A549 (cell line): ENCODE data around the gene TMEM170A. TPM values are rescaled to one million over a fixed set of nuclear protein-coding genes. Genes with fewer than 3 reads are reported as not detected.

ENCODE experiments used
- ATAC-seq, 2 experiments: fragments of 200-7000 bp in 1 of 2; fragments of >200 bp in 1 of 2; cut with Nextera tagmentation in 1 of 2; cut with Tn5 transposase in 1 of 2; 3 replicates each; pipeline versions ENCODE4 v1.8.0 to v1.9.1; 2018 to 2020; ENCODE audit warnings: mild to moderate bottlenecking in 1 of 2, moderate library complexity in 1 of 2
- CTCF ChIA-PET: fragments of 300-600 bp; sonication (Branson Sonifier 250); formaldehyde crosslinking; extraction: SDS; loops from one replicate; lab custom pipeline; 2021; ENCODE audit warnings: antibody characterized with exemption, inconsistent platforms; lab: Yijun Ruan, JAX
- POLR2A ChIA-PET: fragments of 350-600 bp; formaldehyde crosslinking; extraction: SDS; loops from one replicate; lab custom pipeline; 2021; ENCODE audit warnings: antibody characterized with exemption, inconsistent platforms; lab: Yijun Ruan, JAX
- DNase-seq, 2 experiments: peaks; one replicate each; pipeline versions ENCODE4 v3.0.0 to v3.0.0-alpha.2; 2011 to 2016; ENCODE audit warnings: low read depth in 1 of 2, low spot score in 1 of 2
- FAIRE-seq: peaks from 2 replicates; lab custom pipeline; 2011; peaks lifted over from hg19 to GRCh38; lab: Jason Lieb, UNC
- H3K27ac ChIP-seq, 2 experiments: fragments of >200 bp; sonication (Bioruptor Twin); formaldehyde crosslinking; 3 replicates each; pipeline ENCODE4 v1.5.1; 2016 to 2017
- H3K4me1 ChIP-seq: fragments of >200 bp; sonication (Bioruptor Twin); formaldehyde crosslinking; 3 replicates; pipeline ENCODE4 v1.6.1; 2016
- H3K4me2 ChIP-seq: fragments of >200 bp; sonication (Bioruptor Twin); formaldehyde crosslinking; 3 replicates; pipeline ENCODE4 v1.6.1; 2016
- H3K4me3 ChIP-seq: fragments of >200 bp; sonication (Bioruptor Twin); formaldehyde crosslinking; 3 replicates; pipeline ENCODE4 v1.5.1; 2016
- H3K9me3 ChIP-seq: fragments of >200 bp; sonication (Bioruptor Twin); formaldehyde crosslinking; 3 replicates; pipeline ENCODE4 v1.6.1; 2016
- BHLHE40 ChIP-seq: IDR thresholded peaks from 2 replicates; pipeline ENCODE4 v1.6.1; 2012; ENCODE audit warnings: low read depth, low read length, inconsistent platforms
- CBX2 ChIP-seq: fragments of 200-600 bp; sonication (generic); IDR thresholded peaks from 2 replicates; pipeline ENCODE4 v1.6.1; 2016; ENCODE audit warnings: low read depth, mild to moderate bottlenecking, borderline replicate concordance
- CHD2 ChIP-seq: fragments of 150-350 bp; IDR thresholded peaks from 2 replicates; pipeline ENCODE4 v1.6.1; 2014; ENCODE audit warnings: low read length; ENCODE audit not compliant: partially characterized antibody
- EHF ChIP-seq: fragments of 250-450 bp; sonication (Bioruptor Pico); IDR thresholded peaks from 2 replicates; pipeline ENCODE4 v1.5.0; 2020; ENCODE audit warnings: mild to moderate bottlenecking
- EP300 ChIP-seq, 2 experiments: fragments of >200 bp; sonication (Bioruptor Twin); formaldehyde crosslinking; IDR thresholded peaks; 2 replicates in 1 of 2; 3 replicates in 1 of 2; pipeline ENCODE4 v1.6.1; 2016 to 2017
- FOSL2 ChIP-seq, 2 experiments: fragments of 450-650 bp in 1 of 2; fragments of >200 bp in 1 of 2; sonication (Bioruptor Twin) in 1 of 2; formaldehyde crosslinking; IDR thresholded peaks; 2 replicates each; pipeline versions ENCODE4 v1.5.0 to v1.6.1; 2016 to 2020; ENCODE audit warnings: mild to moderate bottlenecking in 1 of 2, moderate library complexity in 1 of 2
- GATA3 ChIP-seq: IDR thresholded peaks from 2 replicates; pipeline ENCODE4 v1.6.1; 2012; ENCODE audit warnings: borderline replicate concordance
- HMGXB4 ChIP-seq: fragments of 250-450 bp; sonication (Bioruptor Pico); IDR thresholded peaks from 2 replicates; pipeline ENCODE4 v1.5.0; 2021; ENCODE audit warnings: mild to moderate bottlenecking, moderate library complexity, borderline replicate concordance
- HOXB5 ChIP-seq: fragments of 250-450 bp; sonication (Bioruptor Pico); IDR thresholded peaks from 2 replicates; pipeline ENCODE4 v1.5.0; 2020; ENCODE audit warnings: mild to moderate bottlenecking, moderate library complexity
- JUNB ChIP-seq: fragments of >200 bp; sonication (Bioruptor Twin); formaldehyde crosslinking; IDR thresholded peaks from 2 replicates; pipeline ENCODE4 v1.6.1; 2016
- KDM1A ChIP-seq: fragments of 200-600 bp; sonication (generic); IDR thresholded peaks from 2 replicates; pipeline ENCODE4 v1.6.1; 2016; ENCODE audit warnings: low read depth, mild to moderate bottlenecking
- KDM5A ChIP-seq: fragments of 200-600 bp; sonication (generic); IDR thresholded peaks from 2 replicates; pipeline ENCODE4 v1.6.1; 2016; ENCODE audit warnings: antibody characterized with exemption, mild to moderate bottlenecking
- MAZ ChIP-seq: fragments of 150-350 bp; IDR thresholded peaks from 2 replicates; pipeline ENCODE4 v1.6.1; 2014; ENCODE audit warnings: antibody characterized with exemption, low read depth, low read length, borderline replicate concordance
- NPAS2 ChIP-seq: fragments of 250-450 bp; sonication (Bioruptor Pico); IDR thresholded peaks from 2 replicates; pipeline ENCODE4 v1.8.0; 2022; ENCODE audit warnings: mild to moderate bottlenecking, moderate library complexity, borderline replicate concordance
- POLR2A ChIP-seq: IDR thresholded peaks from 2 replicates; pipeline ENCODE4 v1.6.1; 2012; ENCODE audit warnings: mild to moderate bottlenecking, low read length
- REST ChIP-seq: fragments of 200-600 bp; sonication (generic); IDR thresholded peaks from 2 replicates; pipeline ENCODE4 v1.6.1; 2016; ENCODE audit warnings: antibody characterized with exemption, mild to moderate bottlenecking, moderate library complexity
- SMC3 ChIP-seq: fragments of >200 bp; sonication (Bioruptor Twin); formaldehyde crosslinking; IDR thresholded peaks from 3 replicates; pipeline ENCODE4 v1.6.1; 2018; ENCODE audit warnings: inconsistent platforms
- TFCP2L1 ChIP-seq: fragments of 250-450 bp; sonication (Bioruptor Pico); IDR thresholded peaks from 2 replicates; pipeline ENCODE4 v1.5.0; 2021; ENCODE audit warnings: mild to moderate bottlenecking
- TP53 ChIP-seq: fragments of 250-450 bp; sonication (Bioruptor Pico); IDR thresholded peaks from 2 replicates; pipeline ENCODE4 v1.5.0; 2021; ENCODE audit warnings: mild to moderate bottlenecking, moderate library complexity
- ZNF302 ChIP-seq: fragments of 250-450 bp; sonication (Bioruptor Pico); IDR thresholded peaks from 2 replicates; pipeline ENCODE4 v1.9.0; 2021; ENCODE audit warnings: inconsistent platforms, mild to moderate bottlenecking, moderate library complexity
- WGBS: methylation state at CpG from one replicate; pipeline ENCODE4 v1.1.6; 2017; ENCODE audit errors: missing lambda C conversion rate; 5-methylcytosine and 5-hydroxymethylcytosine counted together
- polyA plus RNA-seq, 4 experiments: library from polyadenylated mRNA; depleted of rRNA in 3 of 4; stranded (reverse); fragments of >200 nt; fragmentation: RNase III in 1 of 4; extraction: RNeasy Plus Mini Kit Qiagen cat#74134 plus additional on column Dnase treatment in 1 of 4; gene quantifications; 2 replicates in 3 of 4; 3 replicates in 1 of 4; pipeline ENCODE4 v1.2.3, GENCODE V29; 2011 to 2017
- TF ChIP-seq, protein P1 (sequence below): fragments of 450-650 bp; IDR thresholded peaks from 2 replicates; pipeline ENCODE4 v1.6.1; 2014; ENCODE audit warnings: antibody characterized with exemption
- TF ChIP-seq, protein P2 (sequence below): IDR thresholded peaks from 2 replicates; pipeline ENCODE4 v1.6.1; 2012
- TF ChIP-seq, protein P3 (sequence below): IDR thresholded peaks from 2 replicates; pipeline ENCODE4 v1.6.1; 2012

Gene TMEM170A
- polyA plus RNA-seq, 2 of the 4 experiments (the other 2 are of a cell fraction): 13.9 to 21.7 TPM

GRCh38 chr16:75416904-75417565 lies 47.5 kb downstream of the TMEM170A start (continued):
- TF ChIP-seq ZNF302 (CRISPR knock-in tag) (no peak), SMC3 (no peak), HOXB5 (no peak)

DNA sequence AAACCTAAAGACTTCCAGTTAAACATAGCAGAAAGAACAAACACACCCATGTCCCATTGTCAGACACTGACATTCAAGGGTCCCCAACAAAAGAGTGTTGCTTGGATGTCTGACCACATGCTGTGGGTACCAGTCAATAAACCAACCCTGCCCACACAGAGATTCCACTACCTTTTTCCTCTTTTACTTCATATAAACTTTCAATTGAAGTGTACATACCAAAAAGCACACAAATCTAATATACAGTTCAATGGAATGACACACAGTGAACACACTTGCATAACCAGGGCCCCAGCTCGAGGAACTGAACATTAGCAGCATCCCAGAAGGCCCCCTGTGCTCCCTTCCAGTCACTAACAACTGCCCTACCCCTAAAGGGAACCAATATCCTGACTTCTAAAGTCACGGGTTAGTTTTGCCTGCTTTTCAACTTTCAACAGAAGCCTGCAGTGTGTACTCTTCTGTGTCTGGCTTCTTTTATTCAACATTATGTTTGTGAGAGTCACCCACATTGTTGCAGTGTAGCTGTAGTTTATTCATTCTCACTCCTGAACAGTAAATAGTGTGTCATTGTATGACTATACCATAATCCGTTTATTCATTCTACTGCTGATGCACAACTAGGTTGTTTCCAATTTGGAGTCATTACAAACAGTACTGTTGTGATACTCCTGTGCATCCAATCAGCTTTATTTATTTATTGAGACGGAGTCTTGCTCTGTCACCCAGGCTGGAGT lies 49.2 kb downstream of the TMEM170A start:
- Histone ChIP-seq H3K27ac (no peak overlapping the region), H3K4me3 (no peak overlapping the region), H3K4me1 (no peaks in the 10 kb centered on the region), H3K9me3 (no peaks in the 10 kb centered on the region), H3K4me2 (no peak overlapping the region)
- POLR2A ChIA-PET: no interaction called here
- ATAC-seq (no peak), FAIRE-seq (no peak), DNase-seq (no peak)
- no peak for TF ChIP-seq CHD2
- no peak for TF ChIP-seq TP53 (CRISPR knock-in tag)
- TF ChIP-seq EP300 (IDR thresholded peaks at IDR 0.05): no peak
- TF ChIP-seq, protein P1, sequence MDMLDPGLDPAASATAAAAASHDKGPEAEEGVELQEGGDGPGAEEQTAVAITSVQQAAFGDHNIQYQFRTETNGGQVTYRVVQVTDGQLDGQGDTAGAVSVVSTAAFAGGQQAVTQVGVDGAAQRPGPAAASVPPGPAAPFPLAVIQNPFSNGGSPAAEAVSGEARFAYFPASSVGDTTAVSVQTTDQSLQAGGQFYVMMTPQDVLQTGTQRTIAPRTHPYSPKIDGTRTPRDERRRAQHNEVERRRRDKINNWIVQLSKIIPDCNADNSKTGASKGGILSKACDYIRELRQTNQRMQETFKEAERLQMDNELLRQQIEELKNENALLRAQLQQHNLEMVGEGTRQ: no peak
- TF ChIP-seq HMGXB4 (CRISPR knock-in tag): no peak
- no peak for TF ChIP-seq MAZ
- no peak for TF ChIP-seq EHF
- WGBS: 70% methylated on average over 4 of the region's 4 CpGs
- CTCF ChIA-PET: interaction anchor here (0.5 to 1.4 kb wide), 4 partner anchors 11 to 216 kb away, joined by 3 to 6 read pairs (median 3); no protein-coding TSS in a partner anchor

DNA sequence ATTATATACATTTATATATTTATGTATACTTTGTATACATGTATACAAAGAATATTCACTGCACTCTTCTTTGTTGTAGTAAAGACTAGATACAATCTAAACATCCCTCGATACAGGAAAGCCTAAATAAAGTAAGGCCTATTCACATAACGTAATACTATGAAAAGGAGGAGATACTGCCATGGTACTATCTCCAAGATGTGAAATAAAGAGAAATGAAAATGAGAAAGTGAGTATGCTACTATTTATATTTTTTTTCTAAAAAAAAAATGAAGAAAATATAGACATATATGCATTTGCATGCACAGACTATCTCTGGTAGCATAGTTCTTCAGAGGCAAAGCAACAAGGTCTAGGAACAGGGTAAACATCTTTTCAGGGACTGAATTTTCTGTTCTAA lies 50.5 kb downstream of the TMEM170A start:
- CTCF ChIA-PET: no interaction called here
- DNase-seq (no peak), ATAC-seq (no peak), FAIRE-seq (no peak)
- Histone ChIP-seq H3K27ac (no peak overlapping the region), H3K4me2 (no peak overlapping the region), H3K9me3 (no peaks in the 10 kb centered on the region), H3K4me3 (no peak overlapping the region), H3K4me1 (no peaks in the 10 kb centered on the region)
- 88% methylated on average over 2 of the region's 2 CpGs for WGBS
- POLR2A ChIA-PET: no interaction called here
- TF ChIP-seq CBX2 (no peak), MAZ (no peak), BHLHE40 (no peak), POLR2A (no peak), NPAS2 (CRISPR knock-in tag) (no peak), HOXB5 (no peak), REST (no peak), FOSL2 (IDR thresholded peaks at IDR 0.05) (no peak), FOSL2 (CRISPR knock-in tag; IDR thresholded peaks at IDR 0.05) (no peak), TP53 (CRISPR knock-in tag) (no peak), GATA3 (no peak), KDM5A (no peak), HMGXB4 (CRISPR knock-in tag) (no peak), TFCP2L1 (CRISPR knock-in tag) (no peak), KDM1A (no peak), JUNB (no peak)
- TF ChIP-seq, protein P2, sequence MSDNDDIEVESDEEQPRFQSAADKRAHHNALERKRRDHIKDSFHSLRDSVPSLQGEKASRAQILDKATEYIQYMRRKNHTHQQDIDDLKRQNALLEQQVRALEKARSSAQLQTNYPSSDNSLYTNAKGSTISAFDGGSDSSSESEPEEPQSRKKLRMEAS: no peak
- TF ChIP-seq, protein P3, sequence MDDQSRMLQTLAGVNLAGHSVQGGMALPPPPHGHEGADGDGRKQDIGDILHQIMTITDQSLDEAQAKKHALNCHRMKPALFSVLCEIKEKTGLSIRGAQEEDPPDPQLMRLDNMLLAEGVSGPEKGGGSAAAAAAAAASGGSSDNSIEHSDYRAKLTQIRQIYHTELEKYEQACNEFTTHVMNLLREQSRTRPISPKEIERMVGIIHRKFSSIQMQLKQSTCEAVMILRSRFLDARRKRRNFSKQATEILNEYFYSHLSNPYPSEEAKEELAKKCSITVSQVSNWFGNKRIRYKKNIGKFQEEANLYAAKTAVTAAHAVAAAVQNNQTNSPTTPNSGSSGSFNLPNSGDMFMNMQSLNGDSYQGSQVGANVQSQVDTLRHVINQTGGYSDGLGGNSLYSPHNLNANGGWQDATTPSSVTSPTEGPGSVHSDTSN: no peak
